Panc1 (cell line): Measurements from ENCODE around the gene ALKBH6. TPM values are rescaled to one million over a fixed set of nuclear protein-coding genes. Genes with fewer than 3 reads are reported as not detected.
A peak's percentile ranks its signal among the peaks of the same experiment; 100 is the strongest.

Experiments used
- ATAC-seq: fragments of 200-7000 bp; cut with Tn5 transposase; 2 replicates; pipeline ENCODE4 v1.9.1; 2020; ENCODE audit warnings: mild to moderate bottlenecking, moderate library complexity
- BruUV-seq: library from RNA; stranded (reverse); fragments of 400-500 nt; replicated peaks from 2 replicates; lab custom pipeline; 2021; lab: Mats Ljungman, UMichigan
- CTCF ChIA-PET: fragments of 300-600 bp; sonication (Branson Sonifier 250); formaldehyde crosslinking; loops from one replicate; lab custom pipeline; 2022; ENCODE audit warnings: antibody characterized with exemption; lab: Charles Lee
- POLR2A ChIA-PET: fragments of 300-600 bp; sonication (Branson Sonifier 250); formaldehyde crosslinking; loops from one replicate; lab custom pipeline; 2022; ENCODE audit warnings: antibody characterized with exemption; lab: Charles Lee
- DNase-seq: peaks from one replicate; pipeline ENCODE4 v3.0.0-alpha.2; 2010; ENCODE audit warnings: low read depth, low spot score
- H3K27ac ChIP-seq: 2 replicates; pipeline ENCODE4 v1.5.1; 2011; ENCODE audit warnings: mild to moderate bottlenecking, low read length, inconsistent platforms
- H3K27me3 ChIP-seq: fragments of 200-500 bp; sonication (Bioruptor generic); 2 replicates; pipeline ENCODE4 v1.6.0; 2014; ENCODE audit warnings: low read length, inconsistent platforms; ENCODE audit not compliant: control insufficient read depth, insufficient read depth
- H3K36me3 ChIP-seq: fragments of 200-500 bp; sonication (Bioruptor generic); 2 replicates; pipeline ENCODE4 v1.5.1; 2014; ENCODE audit warnings: inconsistent platforms, mild to moderate bottlenecking, low read length, moderate library complexity; ENCODE audit not compliant: control insufficient read depth, insufficient read depth
- H3K4me1 ChIP-seq: 2 replicates; pipeline ENCODE4 v1.5.1; 2011; ENCODE audit warnings: inconsistent platforms, mild to moderate bottlenecking, low read length, moderate library complexity; ENCODE audit not compliant: control insufficient read depth, insufficient read depth
- H3K4me3 ChIP-seq, 2 experiments: 2 replicates each; pipeline ENCODE4 v1.5.1; 2011 to 2012; ENCODE audit warnings: low read depth in 2 of 2, low read length in 2 of 2, mild to moderate bottlenecking in 2 of 2, inconsistent platforms in 1 of 2, moderate library complexity in 1 of 2
- H3K9me3 ChIP-seq: fragments of 200-500 bp; sonication (Bioruptor generic); 2 replicates; pipeline ENCODE4 v1.5.1; 2014; ENCODE audit warnings: low read depth, mild to moderate bottlenecking, inconsistent platforms, low read length, moderate library complexity; ENCODE audit not compliant: control insufficient read depth, insufficient read depth
- POLR2AphosphoS5 ChIP-seq: IDR thresholded peaks from 2 replicates; pipeline ENCODE4 v1.6.1; 2012; ENCODE audit warnings: mild to moderate bottlenecking, low read depth, low read length, moderate library complexity
- REST ChIP-seq, 2 experiments: IDR thresholded peaks; 2 replicates each; pipeline ENCODE4 v1.6.1; 2011 to 2012; ENCODE audit warnings: low read depth in 2 of 2, control low read depth in 1 of 2, low read length in 1 of 2, mild to moderate bottlenecking in 1 of 2, moderate library complexity in 1 of 2; ENCODE audit not compliant: insufficient read depth in 1 of 2
- SIN3A ChIP-seq: IDR thresholded peaks from 2 replicates; pipeline ENCODE4 v1.6.1; 2012; ENCODE audit warnings: low read depth, mild to moderate bottlenecking, low read length, moderate library complexity, borderline replicate concordance; ENCODE audit not compliant: insufficient read depth
- TCF7L2 ChIP-seq: IDR thresholded peaks from 2 replicates; pipeline ENCODE4 v1.6.1; 2011; ENCODE audit warnings: mild to moderate bottlenecking, low read depth, low read length, inconsistent platforms
- in situ Hi-C: cut with HindIII; loops from 2 replicates; pipeline ENCODE4 v1.10.0; 2016; ENCODE audit warnings: low sequenced_read_pairs, low pct_unique_long_range_greater_than_20kb
- intact Hi-C: fragments of 100-400 bp; cut with micrococcal nuclease; formaldehyde crosslinking; loops from one replicate; pipeline ENCODE4 v1.10.0; 2022; ENCODE audit not compliant: unreplicated experiment
- total RNA-seq: library from RNA; stranded (reverse); gene quantifications from one replicate; pipeline ENCODE4 v1.2.1, GENCODE V29; 2021; ENCODE audit not compliant: unreplicated experiment
- TF ChIP-seq, protein P1 (sequence below): fragments of 450-650 bp; IDR thresholded peaks from 2 replicates; pipeline ENCODE4 v1.5.1; 2017; ENCODE audit warnings: mild to moderate bottlenecking

Gene ALKBH6
- total RNA-seq, 1 experiment from 2014 or later = 44.8 TPM

DNA sequence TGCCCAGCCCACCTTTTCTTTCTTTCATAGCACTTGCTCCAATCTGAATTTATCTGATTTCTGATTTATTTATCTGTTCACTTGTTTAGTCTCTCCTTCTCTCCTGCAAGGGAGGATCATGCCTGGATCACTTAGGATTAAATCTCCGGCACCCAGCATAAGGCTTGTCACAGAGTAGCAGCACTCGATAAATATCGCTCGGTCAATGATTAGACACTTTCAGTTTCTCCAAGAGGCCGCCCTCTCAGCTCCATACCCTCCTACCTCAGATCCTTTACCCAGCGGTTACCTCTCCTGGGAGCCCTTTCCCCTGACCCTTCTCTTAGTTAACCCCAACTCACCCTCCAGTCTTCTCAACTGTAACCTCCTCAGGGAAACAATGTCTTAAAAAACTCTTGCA lies 17.3 kb upstream of the ALKBH6 start:
- Histone ChIP-seq H3K27me3 (no peaks in the 10 kb centered on the region), H3K4me1 (peaks cover 4% of the 10 kb centered on the region; the same call in 1 of the 2 replicates), H3K4me3 (no peak overlapping the region), H3K36me3 (no peaks in the 10 kb centered on the region), H3K9me3 (no peaks in the 10 kb centered on the region), H3K27ac (no peak overlapping the region)
- DNase-seq (no peak), ATAC-seq (no peak)
- in situ Hi-C loops (no loop called here), intact Hi-C loops (no loop called here)
- CTCF ChIA-PET = interaction anchor here (0.6 kb wide), 1 partner anchor 69 kb away, joined by 5 read pairs; no protein-coding TSS in a partner anchor
- POLR2A ChIA-PET = interaction anchor here (0.6 kb wide), 1 partner anchor 186 kb away, joined by 3 read pairs; no protein-coding TSS in a partner anchor
- BruUV-seq = no TSS peak
- TF ChIP-seq TCF7L2 = no peak
- no peak for TF ChIP-seq SIN3A
- TF ChIP-seq, protein P1, sequence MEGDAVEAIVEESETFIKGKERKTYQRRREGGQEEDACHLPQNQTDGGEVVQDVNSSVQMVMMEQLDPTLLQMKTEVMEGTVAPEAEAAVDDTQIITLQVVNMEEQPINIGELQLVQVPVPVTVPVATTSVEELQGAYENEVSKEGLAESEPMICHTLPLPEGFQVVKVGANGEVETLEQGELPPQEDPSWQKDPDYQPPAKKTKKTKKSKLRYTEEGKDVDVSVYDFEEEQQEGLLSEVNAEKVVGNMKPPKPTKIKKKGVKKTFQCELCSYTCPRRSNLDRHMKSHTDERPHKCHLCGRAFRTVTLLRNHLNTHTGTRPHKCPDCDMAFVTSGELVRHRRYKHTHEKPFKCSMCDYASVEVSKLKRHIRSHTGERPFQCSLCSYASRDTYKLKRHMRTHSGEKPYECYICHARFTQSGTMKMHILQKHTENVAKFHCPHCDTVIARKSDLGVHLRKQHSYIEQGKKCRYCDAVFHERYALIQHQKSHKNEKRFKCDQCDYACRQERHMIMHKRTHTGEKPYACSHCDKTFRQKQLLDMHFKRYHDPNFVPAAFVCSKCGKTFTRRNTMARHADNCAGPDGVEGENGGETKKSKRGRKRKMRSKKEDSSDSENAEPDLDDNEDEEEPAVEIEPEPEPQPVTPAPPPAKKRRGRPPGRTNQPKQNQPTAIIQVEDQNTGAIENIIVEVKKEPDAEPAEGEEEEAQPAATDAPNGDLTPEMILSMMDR = no peak
- TF ChIP-seq POLR2AphosphoS5 = no peak
- TF ChIP-seq REST (IDR thresholded peaks at IDR 0.05; ENCODE audit: insufficient read depth in 1 of 2, low read depth in 2 of 2, low read length in 1 of 2) = no peak

DNA sequence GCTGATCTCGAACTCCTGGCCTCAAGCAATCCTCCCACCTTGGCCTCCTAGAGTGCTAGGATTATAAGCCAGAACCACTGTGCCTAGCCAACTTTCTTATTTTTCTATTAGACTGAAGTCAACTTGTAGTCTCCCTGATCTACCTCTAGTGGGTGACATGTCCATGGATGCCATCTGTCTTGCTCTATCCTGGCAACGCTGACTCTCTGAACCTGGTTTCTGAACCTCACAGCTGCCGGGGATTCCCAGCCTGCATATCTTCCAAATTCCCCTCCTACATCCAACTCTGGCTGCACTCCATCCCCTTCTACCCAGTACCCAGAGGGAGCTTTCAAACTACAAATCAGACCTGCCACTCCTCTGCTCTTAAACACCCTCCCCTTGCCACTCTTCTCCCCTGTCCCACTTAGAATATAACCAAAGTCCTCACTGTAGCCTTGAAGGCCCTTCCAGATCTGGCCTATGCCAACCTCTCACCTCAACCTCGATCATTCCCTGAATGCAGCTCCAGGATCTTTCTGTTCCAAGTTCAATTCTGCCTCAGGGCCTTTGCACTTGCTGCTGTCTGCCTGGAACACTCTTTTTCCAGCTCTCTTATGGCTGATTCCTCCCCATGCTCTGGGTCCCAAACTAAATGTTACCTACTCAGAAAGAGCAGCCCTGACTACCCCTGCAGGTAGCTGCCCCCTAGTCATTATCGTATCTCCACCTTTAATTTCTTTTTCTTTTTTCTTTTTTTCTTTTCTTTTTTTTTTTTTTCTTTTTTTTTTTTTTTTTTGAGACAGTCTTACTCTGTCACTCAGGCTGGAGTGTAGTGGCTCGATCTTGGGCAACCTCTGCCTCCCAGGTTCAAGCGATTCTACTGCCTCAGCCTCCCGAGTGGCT lies 16.5 kb upstream of the ALKBH6 start:
- ChIA-PET POLR2A (interaction anchor here (0.6 kb wide), 1 partner anchor 20 kb away, joined by 3 read pairs; no protein-coding TSS in a partner anchor), CTCF (interaction anchor here (0.6 to 0.7 kb wide), 3 partner anchors 29 to 88 kb away, joined by 3 to 8 read pairs (median 5); no protein-coding TSS in a partner anchor)
- H3K27me3 ChIP-seq = no peaks in the 10 kb centered on the region
- H3K9me3 ChIP-seq = no peaks in the 10 kb centered on the region
- DNase-seq = no peak
- H3K4me1 ChIP-seq = peaks cover 4% of the 10 kb centered on the region; the same call in 1 of the 2 replicates
- intact Hi-C loops (no loop called here), in situ Hi-C loops (no loop called here)
- H3K4me3 ChIP-seq = no peak overlapping the region
- H3K27ac ChIP-seq = no peak overlapping the region
- H3K36me3 ChIP-seq = no peaks in the 10 kb centered on the region
- no TSS peak for BruUV-seq
- TF ChIP-seq, protein P1 = no peak
- TF ChIP-seq REST (IDR thresholded peaks at IDR 0.05; ENCODE audit: insufficient read depth in 1 of 2, low read depth in 2 of 2, low read length in 1 of 2) (no peak), TCF7L2 (no peak), SIN3A (no peak)
- ATAC-seq = peak; percentile 82
